Small intestine (tissue), 7 donors: ENCODE data around the gene YAP1. TPM values are rescaled to one million over a fixed set of nuclear protein-coding genes. Genes with fewer than 3 reads are reported as not detected.

Source experiments
- DNase-seq, 2 donors: peaks; one replicate each; pipeline versions ENCODE4 v3.0.0 to v3.0.0-alpha.2; 2013
- FAIRE-seq: peaks from 2 replicates; lab custom pipeline; 2012; peaks lifted over from hg19 to GRCh38; lab: Jason Lieb, UNC
- H3K27ac ChIP-seq, 3 donors: one replicate each; pipeline ENCODE4 v1.5.1; 2013; ENCODE audit warnings: low read length in 2 of 3, mild to moderate bottlenecking in 2 of 3, control low read depth in 1 of 3, inconsistent platforms in 1 of 3, low read depth in 1 of 3, moderate library complexity in 1 of 3
- H3K27me3 ChIP-seq, 3 donors: one replicate each; pipeline ENCODE4 v1.6.1; 2013; ENCODE audit warnings: low read length in 3 of 3, inconsistent platforms in 1 of 3; ENCODE audit not compliant: control insufficient read depth in 3 of 3, insufficient read depth in 3 of 3
- H3K36me3 ChIP-seq, 3 donors: one replicate each; pipeline ENCODE4 v1.6.1; 2013; ENCODE audit warnings: low read length in 3 of 3, inconsistent platforms in 1 of 3, low read depth in 1 of 3, mild to moderate bottlenecking in 1 of 3, moderate library complexity in 1 of 3; ENCODE audit not compliant: control insufficient read depth in 3 of 3, insufficient read depth in 2 of 3
- H3K4me1 ChIP-seq, 3 donors: one replicate each; pipeline ENCODE4 v1.6.1; 2013; ENCODE audit warnings: low read length in 2 of 3, inconsistent platforms in 1 of 3, low read depth in 1 of 3, mild to moderate bottlenecking in 1 of 3, moderate library complexity in 1 of 3; ENCODE audit not compliant: control insufficient read depth in 3 of 3, insufficient read depth in 2 of 3
- H3K4me3 ChIP-seq, 3 donors: one replicate each; pipeline ENCODE4 v1.5.1; 2013; ENCODE audit warnings: low read length in 3 of 3, control low read depth in 1 of 3, inconsistent platforms in 1 of 3, low read depth in 1 of 3, mild to moderate bottlenecking in 1 of 3, moderate library complexity in 1 of 3
- H3K9me3 ChIP-seq, 2 donors: one replicate each; pipeline ENCODE4 v1.6.1; 2013; ENCODE audit warnings: low read depth in 1 of 2, low read length in 1 of 2; ENCODE audit not compliant: control insufficient read depth in 2 of 2, insufficient read depth in 1 of 2
- WGBS, 3 donors: extraction: QIAGEN DNeasy Blood & Tissue Kit; methylation state at CpG; one replicate each; pipeline ENCODE4 v1.1.7; 2013; 5-methylcytosine and 5-hydroxymethylcytosine counted together
- polyA plus RNA-seq, 4 donors: library from polyadenylated mRNA; stranded (reverse) in 3 of 4; unstranded in 1 of 4; fragments of 200-250 nt in 3 of 4; fragments of 120-200 nt in 1 of 4; gene quantifications; one replicate each; pipeline versions ENCODE4 v1.2.1 to v1.2.3, GENCODE V29; 2013
- donor health status: healthy with polysubstance abuse.
- donor health status: control.
- donor health status: control.
- donor health status: Bipolar disorder and iron deficiency.
- donor health status: healthy.

The YAP1 gene
- polyA plus RNA-seq, 4 donors, result 14.1 to 79.4 (median 19.8) TPM

DNA sequence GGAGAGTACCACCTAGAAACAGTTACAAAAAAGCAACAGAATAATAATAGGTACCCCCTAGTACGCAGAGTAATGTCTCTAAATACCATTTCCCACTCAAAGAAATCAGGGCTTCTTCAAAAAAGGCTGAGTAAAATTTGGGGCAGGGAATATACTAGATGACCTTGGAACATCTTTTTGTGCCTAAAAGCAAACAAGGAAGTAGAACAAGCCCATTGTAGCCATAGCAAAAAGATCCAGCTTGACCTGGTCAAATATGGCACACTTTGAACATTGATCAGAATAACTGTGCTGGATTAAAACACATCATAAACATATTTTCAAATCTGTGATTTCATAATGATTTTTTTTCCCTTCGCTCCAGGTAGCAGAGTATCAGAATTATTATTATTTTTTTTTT lies 91.5 kb downstream of the YAP1 start:
- H3K4me1 ChIP-seq, result peaks cover 2 to 7% (median 3%) of the 10 kb centered on the region in 3 donors
- H3K9me3 ChIP-seq, result no peaks in the 10 kb centered on the region
- no peak for DNase-seq
- 95 to 97% (median 96%) methylated on average over 2 of the region's 2 CpGs for WGBS, 3 donors
- FAIRE-seq, result no peak
- no peak overlapping the region for H3K27ac ChIP-seq
- H3K27me3 ChIP-seq, result no peaks in the 10 kb centered on the region
- H3K36me3 ChIP-seq, result peaks cover 2 to 8% (median 2%) of the 10 kb centered on the region in 3 donors
- no peak overlapping the region for H3K4me3 ChIP-seq

DNA sequence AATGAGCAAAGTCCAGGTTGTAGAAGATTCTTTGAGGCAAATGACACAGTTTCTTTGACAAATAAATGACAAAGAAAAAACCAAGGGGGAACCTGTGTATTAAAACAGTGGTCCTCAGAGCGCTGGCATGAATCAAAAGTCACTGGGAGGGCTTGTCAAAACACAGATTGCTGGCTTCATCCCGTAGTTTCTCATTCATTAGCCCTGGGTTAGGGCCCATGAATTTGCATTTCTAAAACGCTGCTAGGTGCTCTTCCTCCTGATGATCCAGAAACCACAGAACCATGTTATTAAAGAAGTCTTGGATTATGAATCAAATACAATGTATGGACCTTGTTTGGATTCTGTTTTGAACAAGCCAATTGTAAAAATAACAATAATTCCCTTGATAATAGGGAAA lies 92.7 kb downstream of the YAP1 start:
- 75 to 92% (median 83%) methylated on average over 3 of the region's 3 CpGs for WGBS, 3 donors
- Histone ChIP-seq H3K27ac (no peak overlapping the region), H3K9me3 (no peaks in the 10 kb centered on the region), H3K4me1 (peaks cover 2 to 3% (median 2%) of the 10 kb centered on the region in 3 donors), H3K4me3 (no peak overlapping the region), H3K36me3 (peaks cover 2 to 8% (median 6%) of the 10 kb centered on the region in 3 donors), H3K27me3 (no peaks in the 10 kb centered on the region)
- FAIRE-seq, result no peak
- no peak for DNase-seq

DNA sequence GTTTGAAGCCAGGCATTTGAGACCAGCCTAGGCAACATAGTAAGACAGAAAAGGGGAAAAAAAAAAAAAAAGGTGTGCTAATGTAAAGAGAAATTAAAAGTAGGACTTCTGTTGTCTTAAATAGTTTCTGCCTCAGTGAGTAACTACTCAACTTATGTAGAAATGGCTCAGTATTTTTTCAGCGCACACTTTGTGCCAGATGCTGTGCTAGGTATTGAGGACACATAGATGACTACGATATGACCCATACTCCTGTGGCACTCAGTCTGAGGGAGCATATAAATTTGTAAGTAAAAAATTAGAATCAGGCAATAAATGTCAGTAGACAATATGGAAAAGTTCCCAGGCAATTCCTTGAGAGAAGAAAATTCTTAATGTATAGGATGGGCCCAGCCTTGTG lies 93.9 kb downstream of the YAP1 start:
- no peaks in the 10 kb centered on the region for H3K9me3 ChIP-seq
- H3K4me3 ChIP-seq, result no peak overlapping the region
- H3K27me3 ChIP-seq, result no peaks in the 10 kb centered on the region
- 43 to 49% (median 49%) methylated on average over 2 of the region's 2 CpGs for WGBS, 3 donors
- no peak overlapping the region for H3K27ac ChIP-seq
- H3K4me1 ChIP-seq, result peaks cover 0 to 3% (median 2%) of the 10 kb centered on the region in 3 donors
- FAIRE-seq (no peak), DNase-seq (no peak)
- H3K36me3 ChIP-seq, result peaks cover 2 to 8% (median 6%) of the 10 kb centered on the region in 3 donors

DNA sequence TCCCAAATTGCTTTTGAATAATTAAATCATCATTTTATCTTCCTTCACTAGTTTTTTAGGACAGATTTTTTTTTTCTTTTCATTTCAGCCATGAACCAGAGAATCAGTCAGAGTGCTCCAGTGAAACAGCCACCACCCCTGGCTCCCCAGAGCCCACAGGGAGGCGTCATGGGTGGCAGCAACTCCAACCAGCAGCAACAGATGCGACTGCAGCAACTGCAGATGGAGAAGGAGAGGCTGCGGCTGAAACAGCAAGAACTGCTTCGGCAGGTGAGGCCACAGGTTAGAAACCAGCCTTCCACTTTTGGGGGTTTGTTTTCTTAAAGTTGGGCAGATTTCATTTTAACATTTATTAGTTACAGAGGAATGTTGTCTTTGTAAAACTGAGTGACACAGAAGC lies 95.6 kb downstream of the YAP1 start:
- DNase-seq, result no peak
- no peak for FAIRE-seq
- no peak overlapping the region for H3K27ac ChIP-seq
- H3K27me3 ChIP-seq, result no peaks in the 10 kb centered on the region
- WGBS, 3 donors, result 85% methylated on average over 4 of the region's 4 CpGs
- H3K4me3 ChIP-seq, result no peak overlapping the region
- H3K9me3 ChIP-seq, result no peaks in the 10 kb centered on the region
- peaks cover 4 to 11% (median 6%) of the 10 kb centered on the region in 3 donors for H3K36me3 ChIP-seq
- H3K4me1 ChIP-seq, result no peaks in the 10 kb centered on the region

DNA sequence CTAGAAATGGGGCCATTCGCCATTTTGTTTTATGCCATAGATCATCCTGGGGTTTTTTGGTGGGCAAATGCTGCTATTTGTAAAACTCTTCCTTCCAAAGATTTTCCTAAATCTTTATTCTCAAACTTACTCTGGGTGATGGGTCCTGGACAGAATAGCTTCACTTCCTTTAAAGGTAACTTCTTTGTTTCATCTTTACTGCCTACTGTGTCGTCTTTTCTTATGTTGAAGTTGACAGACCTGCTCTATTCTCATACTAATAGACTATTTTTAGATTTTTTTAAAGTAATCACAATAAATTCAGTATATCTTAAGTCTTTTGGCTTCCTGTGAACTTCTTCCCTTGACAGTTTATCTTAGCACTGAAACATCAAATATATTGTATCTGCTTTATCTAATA lies 98.6 kb downstream of the YAP1 start:
- no peaks in the 10 kb centered on the region for H3K4me1 ChIP-seq
- H3K36me3 ChIP-seq, result peaks cover 4 to 23% (median 6%) of the 10 kb centered on the region in 3 donors

DNA sequence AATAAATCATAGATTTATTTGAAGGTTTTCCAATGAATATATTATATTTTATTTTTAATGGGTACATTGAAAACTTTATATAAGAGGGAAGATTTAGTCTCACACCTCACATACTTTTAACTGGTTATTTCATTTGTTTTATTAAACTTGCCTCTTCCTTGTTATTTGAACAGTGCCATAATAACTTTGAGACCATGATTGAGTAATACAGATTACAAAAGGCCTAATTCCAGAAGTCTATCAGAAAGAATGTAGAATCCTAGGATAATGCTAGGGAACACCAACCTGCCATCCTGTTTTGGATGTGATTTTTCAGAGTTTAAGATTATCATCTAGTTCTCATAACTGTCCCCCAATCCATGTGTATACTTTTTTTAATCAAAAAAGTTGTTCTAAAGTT lies 104.4 kb downstream of the YAP1 start:
- FAIRE-seq, result no peak
- Histone ChIP-seq H3K4me1 (no peaks in the 10 kb centered on the region), H3K36me3 (peaks cover 0 to 26% (median 4%) of the 10 kb centered on the region in 3 donors), H3K9me3 (no peaks in the 10 kb centered on the region), H3K4me3 (no peak overlapping the region), H3K27me3 (no peaks in the 10 kb centered on the region), H3K27ac (no peak overlapping the region)
- no peak for DNase-seq

More for the DNA sequence above, 98.6 kb downstream of the YAP1 start:
- 78 to 93% (median 84%) methylated on average over 2 of the region's 2 CpGs for WGBS, 3 donors
- Histone ChIP-seq H3K4me3 (no peak overlapping the region), H3K27me3 (no peaks in the 10 kb centered on the region), H3K27ac (no peak overlapping the region), H3K9me3 (no peaks in the 10 kb centered on the region)
- FAIRE-seq, result no peak
- DNase-seq, result no peak

DNA sequence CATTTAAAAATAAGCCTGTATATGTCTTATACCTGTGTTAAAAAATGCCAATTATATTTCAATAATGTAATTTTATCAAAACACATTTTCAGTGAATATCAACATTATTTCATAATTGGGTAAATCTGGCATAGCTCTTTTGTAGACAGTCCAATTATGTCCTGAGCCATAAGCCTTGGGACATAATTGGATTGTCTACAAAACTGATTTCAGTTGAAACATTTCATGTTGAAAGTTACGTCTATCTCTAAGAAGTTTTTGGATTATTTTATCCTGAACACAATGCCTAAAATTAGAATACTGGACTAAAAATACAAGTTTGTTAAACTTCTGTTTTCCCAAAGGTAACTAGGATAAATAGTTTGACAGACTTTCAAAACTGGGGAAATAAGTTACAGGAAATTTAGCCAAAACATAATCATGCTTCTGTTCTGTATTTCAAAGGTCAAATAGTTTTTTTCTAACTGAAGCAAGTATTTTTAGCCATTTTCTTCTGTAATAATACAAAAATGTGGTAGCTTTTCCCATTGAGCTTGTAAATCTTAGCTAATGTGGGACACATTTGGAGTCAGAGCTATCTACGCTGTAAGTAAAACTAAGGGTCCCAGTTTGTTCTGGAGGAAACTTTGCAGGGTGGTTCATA lies 106.3 kb downstream of the YAP1 start:
- DNase-seq (no peak), FAIRE-seq (peak; percentile 44)
- peaks cover 0 to 25% (median 2%) of the 10 kb centered on the region in 3 donors for H3K36me3 ChIP-seq
- H3K9me3 ChIP-seq, result no peaks in the 10 kb centered on the region
- H3K27ac ChIP-seq, result no peak overlapping the region
- no peaks in the 10 kb centered on the region for H3K27me3 ChIP-seq
- no peaks in the 10 kb centered on the region for H3K4me1 ChIP-seq
- H3K4me3 ChIP-seq, result no peak overlapping the region
- 72 to 94% (median 87%) methylated on average over 2 of the region's 2 CpGs for WGBS, 3 donors

DNA sequence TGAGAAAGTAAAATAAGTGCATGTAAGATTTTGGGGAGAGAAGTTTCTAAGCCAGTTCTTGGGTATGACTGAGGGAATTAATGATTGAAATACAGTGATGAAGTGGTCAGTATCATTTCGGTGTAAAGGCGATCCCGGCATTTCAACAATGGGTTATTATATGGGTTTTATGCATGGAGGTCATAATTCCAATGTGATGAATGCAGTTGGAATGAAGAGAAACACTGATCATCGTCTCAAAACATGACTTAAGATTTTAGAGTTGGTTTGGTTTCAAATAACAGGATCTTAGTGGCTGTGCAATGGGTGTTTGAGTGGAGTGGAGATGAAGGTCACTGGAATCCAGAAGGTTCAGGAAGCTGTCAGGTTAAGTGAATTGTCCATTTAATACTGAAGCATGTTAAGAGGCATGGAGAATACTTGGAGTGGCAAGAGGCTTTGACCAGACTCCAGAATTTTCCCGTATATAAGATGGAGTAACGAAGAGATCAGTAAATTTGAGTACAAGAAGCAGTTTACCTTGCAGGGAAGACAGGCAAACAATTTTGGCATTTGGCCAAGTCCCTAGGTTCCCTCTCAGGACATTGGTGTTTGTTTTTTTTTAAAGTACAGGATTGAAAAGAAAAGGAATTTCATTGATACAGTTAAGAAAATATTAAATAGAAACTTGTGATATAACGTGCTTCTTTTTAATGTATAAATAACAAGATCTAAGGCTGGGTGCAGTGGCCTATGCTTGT lies 110.7 kb downstream of the YAP1 start:
- DNase-seq (no peak), FAIRE-seq (no peak)
- H3K4me1 ChIP-seq, result peaks cover 0 to 4% (median 0%) of the 10 kb centered on the region in 3 donors
- no peaks in the 10 kb centered on the region for H3K9me3 ChIP-seq
- WGBS, 3 donors, result 88 to 95% (median 93%) methylated on average over 7 of the region's 7 CpGs
- peaks cover under 1 to 20% (median 2%) of the 10 kb centered on the region in 3 donors for H3K36me3 ChIP-seq
- H3K27ac ChIP-seq, result no peak overlapping the region
- no peaks in the 10 kb centered on the region for H3K27me3 ChIP-seq
- H3K4me3 ChIP-seq, result no peak overlapping the region
